Activated T-helper 9 cell treated with anti-CD3 and anti-CD28 coated beads, Interleukin-2, amount 50 U/mL, for 16 hours (primary cell): ENCODE data around the gene SUPV3L1.

Experiments used
- DNase-seq: peaks from one replicate; pipeline ENCODE4 v3.0.0-alpha.2; 2020; ENCODE audit warnings: low read depth

The SUPV3L1 gene

DNA sequence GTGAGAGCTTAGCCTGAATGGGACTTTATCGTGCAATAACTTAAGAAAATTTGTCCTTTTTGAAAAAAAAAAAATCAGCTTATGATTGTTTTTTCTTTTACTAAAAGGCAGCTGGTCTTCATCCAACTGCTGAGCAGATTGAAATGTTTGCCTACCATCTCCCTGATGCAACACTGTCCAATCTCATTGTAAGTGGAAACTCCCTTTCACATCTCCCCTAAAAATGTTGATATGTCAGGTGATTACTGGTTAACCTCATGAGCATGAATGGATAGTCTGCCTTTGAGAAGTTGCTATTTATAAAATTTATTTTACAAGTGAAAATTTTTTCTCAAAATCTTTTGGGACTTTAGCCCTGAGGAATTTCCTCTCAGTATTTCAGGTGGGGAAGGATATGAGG is 22.3 kb downstream of the SUPV3L1 start:
- no peak for DNase-seq

DNA sequence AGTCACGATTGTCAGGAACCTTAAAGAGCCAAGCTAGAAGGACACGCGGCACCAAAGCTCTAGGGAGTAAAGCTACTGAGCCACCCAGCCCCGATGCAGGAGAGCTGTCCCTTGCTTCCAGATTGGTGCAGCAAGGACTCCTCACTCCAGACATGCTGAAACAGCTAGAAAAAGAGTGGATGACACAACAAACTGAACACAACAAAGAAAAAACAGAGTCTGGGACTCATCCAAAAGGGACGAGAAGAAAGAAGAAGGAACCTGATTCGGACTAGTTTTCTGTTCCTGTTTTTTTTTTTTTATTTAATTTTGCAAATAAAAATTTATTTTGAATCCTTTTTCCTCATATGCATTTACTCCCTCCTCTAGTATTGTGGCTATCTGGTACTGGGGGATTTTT is 28.7 kb downstream of the SUPV3L1 start:
- DNase-seq, result no peak

DNA sequence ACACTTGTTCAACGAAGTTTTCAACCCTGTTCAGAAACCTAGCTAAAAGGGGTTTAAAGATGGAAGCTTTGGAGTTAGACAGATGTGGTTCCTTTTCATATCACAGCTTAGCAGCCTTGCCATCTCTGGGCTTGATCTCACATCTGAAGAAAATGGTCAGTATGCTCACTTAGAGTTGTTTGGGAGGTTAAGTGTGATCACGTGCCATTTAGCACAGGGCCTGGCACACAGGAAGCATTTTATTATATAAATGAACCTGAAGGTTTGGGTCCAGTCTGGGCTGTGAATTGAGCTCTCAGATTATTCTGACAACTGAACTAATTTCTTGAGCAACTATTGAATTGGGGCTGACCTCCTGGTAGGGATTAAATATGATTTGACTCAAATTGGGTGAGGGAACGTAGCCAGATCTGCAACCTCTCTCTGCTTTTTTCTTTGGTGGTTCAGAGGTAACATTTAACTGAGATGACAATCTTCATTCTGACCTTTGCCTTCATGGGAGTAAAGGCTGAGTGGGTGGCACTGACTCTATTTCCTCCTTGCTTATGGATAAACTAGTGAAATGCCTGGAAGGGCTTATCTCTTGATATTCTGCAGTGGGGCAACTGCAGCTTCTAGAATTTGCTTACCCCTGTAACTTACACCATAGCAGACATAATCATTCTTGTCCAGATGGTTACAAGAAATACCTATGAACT is 29.9 kb downstream of the SUPV3L1 start:
- DNase-seq, result no peak

DNA sequence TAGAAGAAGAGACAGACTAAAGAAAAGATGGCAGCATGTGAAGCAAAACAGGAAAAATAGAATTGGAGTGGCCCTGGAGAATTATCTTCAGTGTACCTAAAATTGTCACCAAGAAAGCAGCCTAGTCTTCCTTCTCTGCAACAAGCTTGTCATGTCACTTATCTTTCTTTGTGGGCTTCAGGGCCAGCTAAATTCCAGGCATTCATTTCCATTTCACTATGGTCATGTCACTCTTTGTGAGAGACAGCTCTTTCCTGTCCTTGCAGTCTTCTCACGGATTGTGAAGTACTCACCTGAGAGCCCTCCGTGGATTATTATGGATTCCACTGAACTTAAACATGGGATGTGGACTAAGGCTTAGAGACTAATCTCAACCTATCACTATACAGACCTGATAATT is 31.1 kb downstream of the SUPV3L1 start:
- DNase-seq, result no peak

DNA sequence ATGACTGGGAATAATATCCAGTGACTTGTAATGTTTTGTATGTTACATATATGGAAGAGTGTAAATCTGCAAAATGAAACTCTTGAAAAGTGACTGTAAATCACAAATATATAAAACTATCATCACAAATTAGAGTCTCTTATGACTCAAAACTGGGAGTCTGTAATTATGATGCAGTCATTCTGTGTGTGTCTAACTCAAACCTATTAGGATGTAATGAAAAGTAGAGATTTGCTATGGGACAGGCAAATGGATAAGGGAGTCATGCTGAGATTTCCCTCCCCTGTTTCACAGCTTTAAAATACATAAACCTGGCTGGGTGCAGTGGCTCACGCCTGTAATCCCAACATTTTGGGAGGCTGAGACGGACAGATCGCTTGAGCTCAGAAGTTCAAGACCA is 31.5 kb downstream of the SUPV3L1 start:
- DNase-seq, result no peak

DNA sequence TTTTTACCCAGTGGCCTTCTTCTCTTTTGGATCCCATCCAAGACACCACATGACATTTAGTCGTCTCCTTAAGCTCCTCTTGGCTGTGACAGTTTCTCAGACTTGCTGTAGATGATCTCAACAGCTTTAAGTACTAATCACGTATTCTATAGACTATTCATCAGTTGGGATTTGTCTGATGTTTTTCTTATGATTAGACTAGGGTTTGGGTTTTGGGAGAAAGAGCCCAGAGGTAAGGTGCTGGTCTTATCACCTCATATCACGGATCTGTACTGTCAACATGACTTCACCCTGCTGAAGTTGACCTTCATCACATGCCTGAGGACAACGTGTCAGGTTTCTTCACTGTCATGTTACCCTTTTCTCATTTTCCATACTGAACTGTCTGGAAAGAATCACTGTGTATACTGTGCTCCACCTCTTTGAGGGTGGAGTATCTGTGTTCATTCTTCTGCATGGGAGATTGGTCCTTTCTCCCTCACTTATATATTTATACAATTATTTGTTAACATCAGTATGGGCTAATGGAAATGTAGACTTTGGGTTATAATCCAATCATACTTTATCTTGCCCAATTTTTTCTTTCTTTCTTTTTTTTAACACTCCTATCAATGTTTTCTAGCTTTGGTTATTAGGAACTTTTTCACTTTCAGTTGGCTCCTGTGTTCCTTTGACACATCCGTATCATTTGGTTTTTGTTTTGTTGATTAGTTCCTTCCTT is 33.7 kb downstream of the SUPV3L1 start:
- DNase-seq, result no peak

DNA sequence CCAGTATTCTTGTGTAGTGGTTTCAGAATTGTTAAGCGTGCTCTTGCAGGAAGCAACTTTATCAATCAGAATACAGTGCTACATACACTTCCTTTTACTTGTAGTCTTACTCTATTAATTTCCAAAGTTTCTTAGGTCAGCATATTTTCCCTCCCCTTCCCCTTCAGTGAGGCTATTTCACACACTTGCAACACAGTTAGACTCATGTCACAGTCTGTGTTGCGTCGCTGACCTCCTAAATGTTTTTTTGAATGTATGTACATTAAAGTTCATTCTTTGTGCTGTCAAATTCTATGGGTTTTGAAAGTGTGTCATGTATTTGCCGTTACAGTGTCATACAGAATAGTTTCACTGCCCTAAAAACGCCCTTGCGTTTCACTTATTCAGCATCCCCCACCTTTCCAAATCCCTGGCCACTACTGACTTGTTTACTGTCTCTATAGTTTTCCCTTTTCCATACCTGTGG is 34.7 kb downstream of the SUPV3L1 start:
- DNase-seq, result no peak

DNA sequence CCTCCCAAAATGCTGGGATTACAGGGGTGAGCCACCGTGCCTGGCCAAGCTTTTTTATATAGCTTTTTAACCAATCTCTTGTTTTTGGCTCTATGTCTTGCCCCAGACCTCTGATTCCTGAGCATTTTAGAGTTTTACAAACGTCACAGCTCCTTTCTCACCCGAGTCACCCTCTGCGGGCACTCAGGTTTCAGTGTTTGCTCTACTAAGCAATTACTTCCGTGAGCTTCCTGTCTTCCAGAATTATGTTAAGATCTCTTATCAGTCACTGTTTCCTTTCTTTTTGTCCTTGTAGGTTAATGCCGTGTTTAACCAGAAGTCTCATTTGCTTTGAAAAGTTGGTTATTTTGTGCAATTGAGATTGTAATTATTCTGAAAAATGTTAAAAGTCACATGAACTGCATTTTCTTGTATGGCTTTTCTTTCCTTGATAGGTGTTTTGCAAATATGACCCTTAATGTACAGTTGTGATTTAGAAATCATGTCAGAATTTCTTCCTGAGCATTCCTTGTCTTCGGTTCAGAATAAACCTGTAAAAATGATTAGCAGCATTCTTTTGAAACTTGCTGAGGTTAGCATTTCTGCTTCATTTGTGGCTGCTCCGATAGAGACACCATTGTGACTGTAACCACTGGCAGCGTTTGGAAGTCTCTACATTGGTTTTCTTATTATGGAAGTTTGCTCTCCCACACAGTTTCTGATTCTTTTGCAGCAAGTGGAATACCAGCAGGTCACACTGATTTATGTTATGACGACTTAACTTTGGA is 35.6 kb downstream of the SUPV3L1 start:
- no peak for DNase-seq

DNA sequence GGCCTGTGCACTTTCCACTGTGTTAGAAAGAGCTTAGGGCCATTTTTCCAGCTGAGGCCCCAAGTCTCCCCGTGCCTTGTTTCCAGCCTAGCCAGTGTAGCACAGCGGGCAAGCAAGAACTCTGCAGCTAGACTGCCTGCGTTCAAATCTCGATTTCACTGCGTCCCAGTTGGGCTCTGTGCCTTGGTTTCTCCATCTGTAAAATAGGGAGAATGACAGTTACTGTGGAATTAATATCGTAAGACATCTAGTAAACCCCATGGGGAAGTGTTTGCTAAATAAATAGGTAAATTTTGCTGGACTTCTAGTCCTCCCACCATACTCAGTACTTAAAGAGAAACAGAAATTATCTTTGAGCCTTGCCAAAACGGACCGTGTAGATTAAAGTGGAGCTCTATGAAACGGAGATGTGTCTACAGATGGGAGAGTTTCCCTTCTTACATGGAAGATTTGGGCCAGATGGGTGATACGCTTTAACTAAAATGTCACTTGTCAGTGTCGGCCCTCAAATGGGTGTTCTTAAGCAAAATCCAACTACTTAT is 36.6 kb downstream of the SUPV3L1 start:
- DNase-seq, result no peak

DNA sequence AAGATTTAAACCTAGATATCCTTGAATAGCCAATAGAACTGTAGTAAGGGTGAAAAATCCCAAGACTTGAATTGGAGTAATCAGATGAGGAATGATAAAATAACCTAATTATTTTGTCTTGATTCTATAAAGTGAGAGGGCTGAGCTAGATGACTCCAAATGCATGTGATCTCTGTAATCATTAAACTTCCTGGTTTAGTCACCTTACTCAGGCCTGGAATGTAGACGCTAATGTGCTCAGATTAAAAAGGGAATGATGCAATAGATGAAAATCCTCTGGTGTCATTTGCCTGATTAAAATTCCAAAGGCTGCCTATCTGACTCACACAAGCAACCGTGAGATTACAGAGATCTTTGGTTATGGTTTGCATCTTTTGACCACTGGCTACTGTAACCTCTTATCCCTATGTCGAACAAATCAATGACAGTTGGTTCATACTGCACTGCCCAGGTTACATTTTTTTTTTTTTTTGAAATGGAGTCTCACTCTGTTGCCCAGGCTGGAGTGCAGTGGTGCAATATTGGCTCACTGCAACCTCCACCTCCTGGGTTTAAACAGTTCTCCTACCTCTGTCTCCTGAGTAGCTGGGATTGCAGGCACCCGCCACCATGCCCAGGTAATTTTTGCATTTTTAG is 37.2 kb downstream of the SUPV3L1 start:
- no peak for DNase-seq

DNA sequence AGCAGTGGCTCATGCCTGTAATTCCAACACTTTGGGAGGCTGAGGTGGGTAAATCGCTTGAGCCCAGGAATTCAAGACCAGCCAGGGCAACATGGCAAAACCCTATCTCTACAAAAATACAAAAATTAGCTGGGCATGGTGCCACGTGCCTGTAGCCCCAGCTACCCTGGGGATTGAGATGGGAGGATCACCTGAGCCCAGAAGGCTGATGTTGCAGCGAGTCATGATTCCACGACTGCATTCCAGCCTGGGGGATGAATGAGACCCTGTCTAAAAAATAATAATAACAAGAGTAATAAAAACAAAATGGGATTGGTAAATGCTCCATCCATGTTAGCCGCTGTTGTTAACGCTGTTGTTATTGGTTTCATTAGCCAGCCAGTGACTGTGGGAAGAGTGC is 38.8 kb downstream of the SUPV3L1 start:
- DNase-seq, result no peak

DNA sequence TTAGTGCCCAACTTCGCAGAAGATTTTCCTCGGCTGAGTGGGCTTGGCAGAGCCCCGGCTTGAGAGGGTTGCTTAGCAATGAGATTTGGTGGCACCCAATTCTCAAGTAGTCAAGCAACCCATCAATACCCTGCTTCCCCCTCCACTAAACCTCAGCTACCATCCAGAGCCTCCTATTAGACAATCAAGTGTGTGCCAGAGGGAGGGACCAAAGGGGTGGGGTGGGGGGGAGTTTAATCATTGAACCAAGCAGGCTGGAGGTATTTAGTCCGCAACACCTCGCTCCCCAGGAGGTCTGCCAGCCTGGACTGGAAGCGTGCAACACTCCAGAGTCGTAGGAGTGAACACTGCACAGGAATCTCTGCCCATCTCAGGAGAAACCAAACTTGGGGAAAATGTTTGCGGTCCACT is 40.0 kb downstream of the SUPV3L1 start, which contains the start of gene HKDC1:
TSS of gene HKDC1 (plus strand) at position 292 of the 411 bp plus-strand sequence. CDS start at position 396, 104 bp downstream.
- DNase-seq, result no peak

DNA sequence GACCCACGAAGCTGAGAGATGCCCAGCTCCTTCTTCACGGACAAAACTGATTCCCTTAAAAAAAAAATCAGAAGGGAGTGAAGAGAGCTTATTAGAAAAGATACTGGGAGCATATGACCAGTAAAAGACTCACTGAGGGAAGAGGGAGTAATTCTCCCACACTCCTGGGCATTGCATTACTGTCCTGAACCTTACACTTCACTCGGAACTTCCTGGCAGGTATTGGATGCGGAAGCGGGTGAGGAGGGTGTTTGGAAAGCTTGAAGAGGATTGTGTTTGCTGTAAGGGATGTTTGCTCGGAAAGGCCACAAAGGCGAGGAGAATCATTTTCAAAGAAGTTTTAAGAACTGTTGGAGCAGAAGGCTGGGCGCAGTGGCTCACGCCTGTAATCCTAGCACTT is 40.5 kb downstream of the SUPV3L1 start:
- DNase-seq, result no peak

DNA sequence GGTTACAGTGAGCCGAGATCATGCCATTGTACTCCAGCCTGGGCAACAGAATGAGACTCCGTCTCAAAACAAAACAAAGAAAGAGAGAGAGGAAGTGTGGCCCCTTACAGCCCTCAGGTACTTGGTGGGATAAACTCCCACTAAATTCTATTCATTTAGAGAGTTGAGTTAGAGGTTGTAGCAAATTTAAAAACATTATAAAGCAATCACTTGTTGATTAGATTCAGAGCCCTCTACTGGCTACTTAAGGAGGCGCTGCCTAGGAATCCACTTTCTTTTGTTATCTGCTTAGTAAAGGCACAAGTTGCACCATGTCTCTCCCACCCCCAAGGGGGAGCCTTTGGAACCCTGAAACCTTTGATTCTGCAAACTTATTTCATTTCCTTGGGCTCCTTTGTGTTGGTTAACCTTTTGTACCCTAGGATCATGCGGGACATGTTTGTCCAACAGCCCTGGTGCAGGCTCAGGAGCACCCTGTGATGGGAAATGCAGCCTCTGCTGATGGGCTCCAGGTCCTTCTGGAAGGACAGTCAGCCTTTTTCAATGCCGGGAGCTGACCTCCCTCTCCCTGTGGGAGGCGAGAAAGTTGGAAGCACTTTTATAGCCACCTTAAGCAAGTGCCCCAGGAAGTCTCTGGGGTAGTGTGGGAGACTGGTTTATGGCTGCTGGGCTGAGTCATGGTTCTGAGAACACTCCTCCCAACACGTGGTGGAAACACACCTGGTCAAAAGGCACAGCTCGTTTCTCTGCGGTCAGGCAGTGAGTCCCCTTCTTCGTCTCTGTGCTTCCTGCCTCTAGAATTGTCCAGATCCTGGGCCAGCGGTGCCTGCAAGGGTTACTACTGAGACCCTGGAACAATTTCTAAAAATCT is 42.4 kb downstream of the SUPV3L1 start:
- DNase-seq, result peak; percentile 63

DNA sequence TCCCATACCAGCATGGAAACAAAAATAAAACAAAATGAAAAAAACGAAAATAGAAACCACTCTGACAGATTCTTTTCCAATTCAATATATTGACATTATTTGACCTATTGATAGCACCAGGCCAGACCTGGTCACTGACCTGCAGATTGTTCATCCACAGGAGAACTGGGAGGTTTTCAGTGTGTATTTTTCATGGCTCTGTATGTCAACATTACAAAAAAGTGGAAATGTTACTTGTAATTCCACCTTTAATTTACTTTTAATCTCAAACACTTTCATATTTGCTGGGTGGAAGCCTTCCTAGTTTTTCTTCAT is 43.0 kb downstream of the SUPV3L1 start:
- no peak for DNase-seq

DNA sequence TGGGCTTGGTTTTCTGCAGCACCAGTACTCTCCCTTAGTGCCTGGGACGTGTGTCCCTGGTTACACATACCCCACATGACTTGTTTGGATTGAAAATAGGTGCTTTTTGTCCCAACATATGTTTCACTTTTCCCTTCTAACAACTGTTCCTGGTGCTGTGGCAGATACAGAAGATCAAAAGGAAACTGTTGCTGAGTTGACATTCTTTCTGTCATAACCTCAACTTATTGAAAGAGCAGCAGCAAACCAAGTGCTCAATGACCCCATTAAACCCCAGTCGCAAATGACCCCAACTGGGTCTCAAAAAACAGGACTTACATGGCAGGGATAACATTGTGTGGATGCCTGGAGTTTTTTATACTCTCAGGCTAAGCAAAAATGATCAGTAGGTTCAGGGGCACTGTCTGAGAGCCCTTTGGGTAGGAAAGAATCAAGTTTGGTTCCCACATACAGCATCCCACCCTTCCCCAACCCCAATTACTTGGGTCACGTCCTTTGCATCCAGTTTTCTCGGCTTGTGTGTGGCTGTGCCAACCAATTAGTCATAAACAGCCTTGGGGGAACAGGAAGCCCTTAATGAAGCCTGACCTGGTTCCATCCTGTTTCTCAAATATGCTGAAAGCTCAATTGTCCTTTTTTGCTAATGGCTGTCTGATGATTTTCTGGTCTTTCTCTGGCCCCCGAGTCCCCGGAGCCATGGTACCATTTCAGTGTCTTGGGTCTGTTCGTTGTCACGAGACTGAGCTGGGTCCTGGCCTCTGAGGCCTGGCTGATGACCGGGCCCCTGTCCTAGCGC is 45.0 kb downstream of the SUPV3L1 start:
- DNase-seq, result no peak

DNA sequence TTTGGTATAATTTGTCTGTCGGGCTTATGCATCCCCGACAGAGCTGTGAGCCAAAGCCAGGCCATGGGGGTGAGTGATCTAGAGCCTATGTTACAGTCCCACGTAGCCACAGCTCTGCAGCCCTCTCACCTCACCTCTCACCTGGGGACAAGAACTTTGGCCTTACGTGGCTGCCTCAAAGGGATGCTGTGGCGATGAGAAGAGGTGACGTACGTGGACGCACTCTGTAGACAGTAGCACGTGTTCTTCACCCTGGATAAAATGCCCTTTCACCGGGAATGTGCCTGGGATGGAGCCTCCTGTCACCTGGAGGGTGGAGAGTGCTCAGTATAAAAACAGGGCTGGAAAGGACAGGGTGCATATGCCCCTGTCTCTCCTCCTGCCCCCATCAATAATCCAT is 45.6 kb downstream of the SUPV3L1 start:
- DNase-seq, result no peak

DNA sequence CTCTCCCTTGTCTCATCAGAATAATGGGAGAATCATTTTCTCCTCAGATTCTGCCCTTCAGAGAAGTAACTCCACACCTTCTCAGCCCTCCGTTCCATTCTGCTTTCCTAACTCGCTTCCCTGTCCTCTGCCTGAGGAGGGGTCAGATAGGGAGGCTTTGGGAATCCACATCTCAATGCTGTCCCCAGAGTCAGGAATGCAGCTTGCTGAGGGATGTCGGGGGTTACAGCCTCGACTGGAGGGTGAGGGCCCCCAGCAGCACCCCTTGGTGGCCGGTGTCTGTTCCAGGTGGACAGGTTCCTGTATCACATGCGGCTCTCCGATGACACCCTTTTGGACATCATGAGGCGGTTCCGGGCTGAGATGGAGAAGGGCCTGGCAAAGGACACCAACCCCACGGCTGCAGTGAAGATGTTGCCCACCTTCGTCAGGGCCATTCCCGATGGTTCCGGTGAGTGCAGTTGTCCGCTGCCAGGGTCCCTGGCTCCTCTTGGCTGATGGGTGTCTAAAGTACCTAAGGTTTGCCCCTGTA is 47.0 kb downstream of the SUPV3L1 start:
- DNase-seq, result no peak

DNA sequence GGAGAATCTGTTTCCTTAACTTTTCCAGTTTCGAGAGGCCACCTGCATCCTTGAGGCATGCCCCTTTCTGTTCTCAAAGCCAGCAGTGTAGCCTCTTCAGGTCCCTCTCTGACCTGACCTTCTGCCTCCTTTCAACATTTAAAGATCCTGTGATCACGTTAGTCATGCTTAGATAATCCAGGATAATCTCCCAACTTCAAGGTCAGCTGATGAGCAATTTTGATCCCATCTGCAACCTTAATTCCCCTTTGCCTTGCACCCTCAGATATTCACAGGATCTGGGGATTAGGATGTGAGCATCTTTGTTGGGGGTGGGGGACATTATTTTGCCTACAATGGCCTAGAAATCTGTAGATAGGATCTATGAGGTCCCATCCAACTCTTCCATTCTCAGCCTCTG is 48.1 kb downstream of the SUPV3L1 start:
- DNase-seq, result no peak

DNA sequence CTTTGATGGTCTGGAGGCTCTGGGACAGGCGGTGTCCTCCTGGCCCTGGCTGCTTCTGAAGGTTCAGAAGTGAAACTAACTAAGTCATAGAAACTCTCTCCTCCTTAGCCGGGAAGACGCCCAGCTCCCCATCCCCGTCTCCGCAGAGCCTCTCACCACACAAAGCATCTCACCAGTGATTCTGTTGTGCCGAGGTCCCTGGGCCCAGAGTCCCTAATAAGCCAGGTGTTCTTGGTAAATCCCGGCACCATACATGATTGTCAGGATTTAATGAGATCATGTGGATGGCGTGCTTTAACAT is 49.5 kb downstream of the SUPV3L1 start:
- DNase-seq, result no peak
